Measurements from ENCODE around the gene UTS2R.

The UTS2R gene

DNA sequence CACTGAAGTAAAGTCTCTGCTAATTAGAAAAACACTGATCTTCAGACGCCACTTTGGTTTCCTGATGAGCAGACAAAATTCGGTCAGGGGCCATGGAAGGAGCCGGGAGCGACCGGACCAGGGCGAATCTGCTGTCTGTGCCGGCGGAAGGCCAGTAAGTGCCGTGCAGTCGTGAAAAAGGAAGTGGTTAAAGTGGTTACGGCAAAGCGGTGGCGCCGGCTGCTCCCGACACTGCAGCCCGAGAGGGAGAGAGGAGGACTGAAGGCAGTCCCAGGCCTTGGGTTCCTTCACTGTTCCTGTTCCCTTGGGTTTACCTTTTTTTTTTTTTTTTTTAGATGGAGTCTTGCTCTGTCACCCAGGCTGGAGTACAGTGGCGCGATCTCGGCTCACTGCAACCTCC is 29.3 kb downstream of the UTS2R start:
- H3K36me3 ChIP-seq (ENCODE audit: control insufficient read depth, insufficient read depth, low read length), result peaks cover 7% of the 10 kb centered on the region
- 95 to 96% methylated on average over 16 to 17 of the region's 19 CpGs for WGBS, 2 experiments

DNA sequence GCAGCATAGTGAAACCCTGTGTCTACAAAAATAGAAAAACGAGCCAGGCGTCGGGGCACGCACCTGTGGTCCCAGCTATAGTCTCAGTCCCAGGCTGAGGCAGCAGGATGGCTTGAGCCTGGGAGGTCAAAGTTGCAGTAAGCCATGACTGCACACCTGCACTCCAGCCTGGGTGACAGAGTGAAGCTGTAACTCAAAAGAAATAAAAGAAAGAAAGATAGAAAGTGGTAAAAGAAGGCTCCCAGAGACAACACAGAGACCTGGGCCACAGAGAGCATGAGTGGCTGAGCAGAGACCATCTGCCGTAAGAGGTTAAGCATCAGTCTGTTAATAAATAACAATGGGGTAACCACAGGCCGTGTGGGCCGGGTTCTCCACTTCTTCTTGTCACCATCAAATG is 31.3 kb downstream of the UTS2R start:
- Histone ChIP-seq H3K9me3 (ENCODE audit: control insufficient read depth, low read length) (no peaks in the 10 kb centered on the region), H3K4me3 (ENCODE audit: insufficient read depth, low read depth, low read length) (no peak overlapping the region), H3K36me3 (ENCODE audit: control insufficient read depth, insufficient read depth, low read length) (peaks cover 7% of the 10 kb centered on the region), H3K27me3 (ENCODE audit: control insufficient read depth, insufficient read depth, low read length, poor library complexity, severe bottlenecking) (no peaks in the 10 kb centered on the region), H3K4me1 (ENCODE audit: control insufficient read depth, insufficient read depth, low read length) (no peaks in the 10 kb centered on the region), H3K27ac (ENCODE audit: insufficient read depth, low read depth, low read length, poor library complexity, severe bottlenecking) (no peak overlapping the region)
- WGBS, 2 experiments, result 94% methylated on average over 7 of the region's 7 CpGs

More for the DNA sequence above, 29.3 kb downstream of the UTS2R start:
- Histone ChIP-seq H3K4me3 (ENCODE audit: insufficient read depth, low read depth, low read length) (no peak overlapping the region), H3K27ac (ENCODE audit: insufficient read depth, low read depth, low read length, poor library complexity, severe bottlenecking) (no peak overlapping the region), H3K4me1 (ENCODE audit: control insufficient read depth, insufficient read depth, low read length) (no peaks in the 10 kb centered on the region), H3K9me3 (ENCODE audit: control insufficient read depth, low read length) (no peaks in the 10 kb centered on the region), H3K27me3 (ENCODE audit: control insufficient read depth, insufficient read depth, low read length, poor library complexity, severe bottlenecking) (no peaks in the 10 kb centered on the region)

GRCh38 chr17:82403662-82404660 is 32.4 kb downstream of the UTS2R start:
- H3K4me3 ChIP-seq (ENCODE audit: insufficient read depth, low read depth, low read length), result no peak overlapping the region
- no peaks in the 10 kb centered on the region for H3K27me3 ChIP-seq (ENCODE audit: control insufficient read depth, insufficient read depth, low read length, poor library complexity, severe bottlenecking)
- WGBS, 2 experiments, result 97% methylated on average over 67 of the region's 67 CpGs
- no peaks in the 10 kb centered on the region for H3K9me3 ChIP-seq (ENCODE audit: control insufficient read depth, low read length)
- H3K4me1 ChIP-seq (ENCODE audit: control insufficient read depth, insufficient read depth, low read length), result no peaks in the 10 kb centered on the region
- no peak overlapping the region for H3K27ac ChIP-seq (ENCODE audit: insufficient read depth, low read depth, low read length, poor library complexity, severe bottlenecking)
- H3K36me3 ChIP-seq (ENCODE audit: control insufficient read depth, insufficient read depth, low read length), result peaks cover 7% of the 10 kb centered on the region

GRCh38 chr17:82405051-82405450 is 33.5 kb downstream of the UTS2R start:
- 92 to 95% methylated on average over 14 of the region's 14 CpGs for WGBS, 2 experiments
- no peaks in the 10 kb centered on the region for H3K27me3 ChIP-seq (ENCODE audit: control insufficient read depth, insufficient read depth, low read length, poor library complexity, severe bottlenecking)
- H3K4me3 ChIP-seq (ENCODE audit: insufficient read depth, low read depth, low read length), result no peak overlapping the region
- no peaks in the 10 kb centered on the region for H3K4me1 ChIP-seq (ENCODE audit: control insufficient read depth, insufficient read depth, low read length)
- no peak overlapping the region for H3K27ac ChIP-seq (ENCODE audit: insufficient read depth, low read depth, low read length, poor library complexity, severe bottlenecking)
- H3K36me3 ChIP-seq (ENCODE audit: control insufficient read depth, insufficient read depth, low read length), result peaks cover 7% of the 10 kb centered on the region
- H3K9me3 ChIP-seq (ENCODE audit: control insufficient read depth, low read length), result no peaks in the 10 kb centered on the region

GRCh38 chr17:82406131-82406671 is 34.6 kb downstream of the UTS2R start:
- WGBS, 2 experiments, result 96 to 97% methylated on average over 14 of the region's 14 CpGs
- no peak overlapping the region for H3K27ac ChIP-seq (ENCODE audit: insufficient read depth, low read depth, low read length, poor library complexity, severe bottlenecking)
- H3K4me3 ChIP-seq (ENCODE audit: insufficient read depth, low read depth, low read length), result no peak overlapping the region
- H3K27me3 ChIP-seq (ENCODE audit: control insufficient read depth, insufficient read depth, low read length, poor library complexity, severe bottlenecking), result no peaks in the 10 kb centered on the region
- no peaks in the 10 kb centered on the region for H3K4me1 ChIP-seq (ENCODE audit: control insufficient read depth, insufficient read depth, low read length)
- H3K9me3 ChIP-seq (ENCODE audit: control insufficient read depth, low read length), result no peaks in the 10 kb centered on the region
- H3K36me3 ChIP-seq (ENCODE audit: control insufficient read depth, insufficient read depth, low read length), result peaks cover 7% of the 10 kb centered on the region

- H3K4me1 ChIP-seq (ENCODE audit: control insufficient read depth, insufficient read depth, low read length), result no peaks in the 10 kb centered on the region
- H3K27ac ChIP-seq (ENCODE audit: insufficient read depth, low read depth, low read length, poor library complexity, severe bottlenecking), result no peak overlapping the region
- WGBS, 2 experiments, result 95 to 96% methylated on average over 13 of the region's 13 CpGs
- no peaks in the 10 kb centered on the region for H3K27me3 ChIP-seq (ENCODE audit: control insufficient read depth, insufficient read depth, low read length, poor library complexity, severe bottlenecking)
- H3K4me3 ChIP-seq (ENCODE audit: insufficient read depth, low read depth, low read length), result no peak overlapping the region
- no peaks in the 10 kb centered on the region for H3K9me3 ChIP-seq (ENCODE audit: control insufficient read depth, low read length)
- no peaks in the 10 kb centered on the region for H3K36me3 ChIP-seq (ENCODE audit: control insufficient read depth, insufficient read depth, low read length)
Measured at GRCh38 chr17:82407255-82407654, 35.7 kb downstream of the UTS2R start.

DNA sequence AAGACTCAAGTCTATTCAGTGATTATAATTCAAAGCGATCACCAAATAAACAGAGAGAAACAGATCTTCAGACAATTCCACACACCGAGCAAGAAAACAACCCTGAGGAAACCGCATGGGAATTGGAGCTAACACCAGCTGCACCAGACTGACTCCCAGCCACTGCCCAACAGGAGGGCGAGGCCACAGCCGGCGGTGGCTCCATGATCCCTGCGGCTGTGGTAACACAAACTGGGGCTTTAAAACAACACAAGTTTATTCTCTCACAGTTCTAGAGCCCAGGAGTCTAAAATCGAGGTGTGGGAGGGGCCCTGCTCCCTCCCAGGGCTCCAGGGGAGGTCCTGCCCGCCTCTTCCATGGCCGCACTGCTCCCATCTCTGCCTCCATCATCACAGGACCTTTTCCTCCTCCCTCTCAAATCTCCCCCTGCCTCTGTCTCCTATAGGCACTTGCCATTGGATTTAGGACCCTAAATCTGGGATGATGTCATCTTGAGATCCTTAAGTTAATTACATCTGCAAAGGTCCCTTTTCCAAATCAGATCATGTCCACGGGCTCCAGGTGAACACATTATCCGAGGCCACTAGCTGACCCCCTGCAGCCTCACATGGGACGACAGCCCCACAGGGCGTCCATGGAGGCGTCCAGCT is 36.8 kb downstream of the UTS2R start:
- H3K27ac ChIP-seq (ENCODE audit: insufficient read depth, low read depth, low read length, poor library complexity, severe bottlenecking), result no peak overlapping the region
- no peaks in the 10 kb centered on the region for H3K36me3 ChIP-seq (ENCODE audit: control insufficient read depth, insufficient read depth, low read length)
- no peak overlapping the region for H3K4me3 ChIP-seq (ENCODE audit: insufficient read depth, low read depth, low read length)
- WGBS, 2 experiments, result 93% methylated on average over 15 of the region's 15 CpGs
- H3K27me3 ChIP-seq (ENCODE audit: control insufficient read depth, insufficient read depth, low read length, poor library complexity, severe bottlenecking), result no peaks in the 10 kb centered on the region
- H3K4me1 ChIP-seq (ENCODE audit: control insufficient read depth, insufficient read depth, low read length), result no peaks in the 10 kb centered on the region
- no peaks in the 10 kb centered on the region for H3K9me3 ChIP-seq (ENCODE audit: control insufficient read depth, low read length)

DNA sequence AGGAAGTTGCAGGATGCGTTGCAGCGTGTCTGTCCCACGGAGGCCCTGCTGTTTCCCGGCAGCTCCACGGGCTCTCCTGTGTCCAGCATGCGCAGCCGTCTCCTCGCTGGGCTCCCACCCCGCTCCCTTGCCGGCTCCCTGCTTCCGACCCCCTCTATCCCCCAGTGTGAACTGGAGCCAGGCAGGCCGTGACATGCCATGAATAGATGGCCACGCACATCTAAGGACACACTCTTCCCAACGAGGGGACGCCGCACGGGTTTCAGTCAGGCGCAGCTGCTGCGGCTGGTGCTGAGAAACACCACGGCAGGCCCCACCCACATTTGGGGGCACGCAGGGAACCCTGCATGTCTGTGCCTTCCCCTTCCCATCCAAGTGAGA is 37.4 kb downstream of the UTS2R start:
- H3K27ac ChIP-seq (ENCODE audit: insufficient read depth, low read depth, low read length, poor library complexity, severe bottlenecking), result no peak overlapping the region
- H3K4me1 ChIP-seq (ENCODE audit: control insufficient read depth, insufficient read depth, low read length), result no peaks in the 10 kb centered on the region
- no peaks in the 10 kb centered on the region for H3K9me3 ChIP-seq (ENCODE audit: control insufficient read depth, low read length)
- H3K36me3 ChIP-seq (ENCODE audit: control insufficient read depth, insufficient read depth, low read length), result no peaks in the 10 kb centered on the region
- H3K27me3 ChIP-seq (ENCODE audit: control insufficient read depth, insufficient read depth, low read length, poor library complexity, severe bottlenecking), result no peaks in the 10 kb centered on the region
- 95% methylated on average over 21 of the region's 21 CpGs for WGBS, 2 experiments
- no peak overlapping the region for H3K4me3 ChIP-seq (ENCODE audit: insufficient read depth, low read depth, low read length)

GRCh38 chr17:82410014-82410716 is 38.6 kb downstream of the UTS2R start:
- H3K27me3 ChIP-seq (ENCODE audit: control insufficient read depth, insufficient read depth, low read length, poor library complexity, severe bottlenecking), result no peaks in the 10 kb centered on the region
- no peaks in the 10 kb centered on the region for H3K9me3 ChIP-seq (ENCODE audit: control insufficient read depth, low read length)
- H3K27ac ChIP-seq (ENCODE audit: insufficient read depth, low read depth, low read length, poor library complexity, severe bottlenecking), result no peak overlapping the region
- WGBS, 2 experiments, result 90 to 95% methylated on average over 14 of the region's 14 CpGs
- no peaks in the 10 kb centered on the region for H3K36me3 ChIP-seq (ENCODE audit: control insufficient read depth, insufficient read depth, low read length)
- H3K4me1 ChIP-seq (ENCODE audit: control insufficient read depth, insufficient read depth, low read length), result no peaks in the 10 kb centered on the region
- H3K4me3 ChIP-seq (ENCODE audit: insufficient read depth, low read depth, low read length), result no peak overlapping the region

Data from ectodermal cell (in vitro differentiated cells).